GM20000 (cell line): Measurements from ENCODE around the gene CR1.
"Not testable (repeated sequence)": the region's sequence is repeated elsewhere in the genome, so short reads cannot be mapped to it uniquely, and the experiment has no call there.

Source experiments
- DNase-seq: peaks from one replicate; pipeline ENCODE4 v3.0.0; 2012; ENCODE audit warnings: low spot score
- TF ChIP-seq, protein P1 (sequence below): IDR thresholded peaks from 2 replicates; pipeline ENCODE4 v1.5.1; 2012; ENCODE audit warnings: mild to moderate bottlenecking, control low read depth; ENCODE audit errors: extremely low read depth, missing control alignments

CR1 gene

DNA sequence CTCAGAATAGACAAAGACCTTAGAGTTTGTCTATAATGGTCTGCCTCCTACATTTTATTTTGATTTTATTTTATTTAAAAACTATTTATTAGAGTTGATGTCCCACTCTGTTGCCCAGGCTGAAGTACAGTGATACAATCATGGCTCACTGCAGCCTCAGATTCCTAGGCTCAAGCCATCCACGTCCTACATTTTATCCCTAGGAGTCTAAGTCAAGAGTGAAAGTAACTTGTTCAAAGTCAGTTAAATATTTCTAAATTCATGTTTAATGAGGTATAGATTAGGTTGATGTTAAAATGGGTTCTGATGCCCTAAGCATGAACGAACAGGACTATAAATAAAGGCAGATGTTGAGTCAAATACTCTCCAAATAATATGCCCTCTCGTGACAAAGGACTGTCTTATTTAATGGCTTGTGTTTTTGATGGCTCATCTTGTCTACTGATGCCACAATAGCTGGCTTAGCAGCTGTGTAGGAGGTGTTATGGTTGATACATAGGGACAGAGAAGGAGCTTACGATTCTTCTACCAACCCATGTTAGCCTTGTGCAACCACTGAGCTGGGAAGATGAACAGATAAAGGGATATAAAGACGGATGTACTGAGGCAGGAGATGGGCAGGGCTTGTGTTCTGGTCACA is 83.0 kb downstream of the CR1 start:
- TF ChIP-seq, protein P1, sequence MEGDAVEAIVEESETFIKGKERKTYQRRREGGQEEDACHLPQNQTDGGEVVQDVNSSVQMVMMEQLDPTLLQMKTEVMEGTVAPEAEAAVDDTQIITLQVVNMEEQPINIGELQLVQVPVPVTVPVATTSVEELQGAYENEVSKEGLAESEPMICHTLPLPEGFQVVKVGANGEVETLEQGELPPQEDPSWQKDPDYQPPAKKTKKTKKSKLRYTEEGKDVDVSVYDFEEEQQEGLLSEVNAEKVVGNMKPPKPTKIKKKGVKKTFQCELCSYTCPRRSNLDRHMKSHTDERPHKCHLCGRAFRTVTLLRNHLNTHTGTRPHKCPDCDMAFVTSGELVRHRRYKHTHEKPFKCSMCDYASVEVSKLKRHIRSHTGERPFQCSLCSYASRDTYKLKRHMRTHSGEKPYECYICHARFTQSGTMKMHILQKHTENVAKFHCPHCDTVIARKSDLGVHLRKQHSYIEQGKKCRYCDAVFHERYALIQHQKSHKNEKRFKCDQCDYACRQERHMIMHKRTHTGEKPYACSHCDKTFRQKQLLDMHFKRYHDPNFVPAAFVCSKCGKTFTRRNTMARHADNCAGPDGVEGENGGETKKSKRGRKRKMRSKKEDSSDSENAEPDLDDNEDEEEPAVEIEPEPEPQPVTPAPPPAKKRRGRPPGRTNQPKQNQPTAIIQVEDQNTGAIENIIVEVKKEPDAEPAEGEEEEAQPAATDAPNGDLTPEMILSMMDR: no peak
- DNase-seq: no peak

DNA sequence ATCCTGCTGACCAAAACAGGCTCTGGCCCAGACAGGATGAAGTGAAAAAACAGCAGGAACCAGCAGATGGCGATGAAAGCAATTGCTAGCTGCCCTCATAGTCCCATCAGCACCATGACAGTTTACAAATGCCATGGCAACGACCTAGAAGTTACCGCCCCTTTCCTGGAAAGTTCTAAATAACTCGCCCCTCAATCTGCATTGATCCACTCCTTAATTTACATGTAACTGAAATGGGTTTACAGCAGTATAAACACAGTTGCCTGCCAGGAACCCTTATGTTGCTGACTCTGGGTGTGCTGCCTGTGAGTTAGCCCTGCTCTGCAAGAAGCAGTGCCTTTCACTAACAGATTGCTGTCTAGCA is 83.5 kb downstream of the CR1 start:
- TF ChIP-seq, protein P1: peak; percentile 29
- peak; percentile 43 for DNase-seq

DNA sequence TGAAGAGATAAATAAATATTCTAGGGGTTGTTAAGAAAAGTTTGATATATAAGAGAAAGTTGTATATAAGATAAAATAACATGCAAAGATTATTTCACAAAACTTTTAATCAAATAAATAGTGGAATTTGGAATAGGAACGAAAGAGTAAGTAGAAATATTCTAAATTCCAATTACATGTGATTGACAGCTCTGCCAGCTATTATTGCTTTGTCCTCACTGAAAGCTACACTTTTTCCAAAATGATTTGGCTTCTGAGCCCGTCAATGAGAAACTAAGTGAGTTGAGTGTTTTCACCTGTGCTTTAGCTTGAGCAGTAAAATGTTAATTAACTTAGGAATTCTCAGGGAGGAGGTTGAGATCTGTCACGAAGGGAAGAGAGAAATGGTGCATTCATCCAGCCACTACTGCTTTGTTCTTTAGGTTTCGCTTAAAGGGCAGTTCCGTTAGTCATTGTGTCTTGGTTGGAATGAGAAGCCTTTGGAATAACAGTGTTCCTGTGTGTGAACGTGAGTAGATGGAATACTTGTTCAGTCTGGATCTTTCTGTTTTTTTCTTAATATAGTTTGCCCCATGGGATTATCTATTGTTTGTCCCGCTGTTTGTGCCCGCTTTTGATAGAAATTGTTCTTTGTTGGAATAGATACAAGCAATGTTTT is 85.7 kb downstream of the CR1 start:
- DNase-seq: no peak
- TF ChIP-seq, protein P1: no peak

- not testable (repeated sequence) for DNase-seq
Measured at GRCh38 chr1:207589506-207589905, 93.5 kb downstream of the CR1 start.

DNA sequence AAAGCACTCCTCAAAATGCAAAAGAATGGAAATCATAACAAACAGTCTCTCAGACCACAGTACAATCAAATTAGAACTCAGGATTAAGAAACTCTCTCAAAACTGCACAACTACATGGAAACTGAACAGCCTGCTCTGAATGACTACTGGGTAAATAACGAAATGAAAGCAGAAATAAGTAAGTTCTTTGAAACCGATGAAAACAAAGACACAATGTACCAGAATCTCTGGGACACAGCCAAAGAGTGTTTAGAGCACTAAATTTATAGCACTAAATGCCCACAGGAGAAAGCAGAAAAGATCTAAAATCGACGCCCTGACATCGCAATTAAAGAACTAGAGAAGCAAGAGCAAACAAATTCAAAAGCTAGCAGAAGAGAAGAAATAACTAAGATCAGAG is 95.2 kb downstream of the CR1 start:
- not testable (repeated sequence) for DNase-seq

GRCh38 chr1:207594095-207594494 is 98.1 kb downstream of the CR1 start:
- not testable (repeated sequence) for DNase-seq

- DNase-seq: no peak
- TF ChIP-seq, protein P1: no peak
Measured at GRCh38 chr1:207603777-207604176, 107.8 kb downstream of the CR1 start.

- no peak for DNase-seq
- TF ChIP-seq, protein P1: no peak
Measured at GRCh38 chr1:207605444-207606361, 109.7 kb downstream of the CR1 start.

- DNase-seq: no peak
- TF ChIP-seq, protein P1: no peak
Measured at GRCh38 chr1:207606362-207606755, 110.4 kb downstream of the CR1 start.
